ENCODE measurements around the gene PRDM8.
A peak's percentile ranks its signal among the peaks of the same experiment; 100 is the strongest.
"Not testable (repeated sequence)": the region's sequence is repeated elsewhere in the genome, so short reads cannot be mapped to it uniquely, and the experiment has no call there.

PRDM8 gene

DNA sequence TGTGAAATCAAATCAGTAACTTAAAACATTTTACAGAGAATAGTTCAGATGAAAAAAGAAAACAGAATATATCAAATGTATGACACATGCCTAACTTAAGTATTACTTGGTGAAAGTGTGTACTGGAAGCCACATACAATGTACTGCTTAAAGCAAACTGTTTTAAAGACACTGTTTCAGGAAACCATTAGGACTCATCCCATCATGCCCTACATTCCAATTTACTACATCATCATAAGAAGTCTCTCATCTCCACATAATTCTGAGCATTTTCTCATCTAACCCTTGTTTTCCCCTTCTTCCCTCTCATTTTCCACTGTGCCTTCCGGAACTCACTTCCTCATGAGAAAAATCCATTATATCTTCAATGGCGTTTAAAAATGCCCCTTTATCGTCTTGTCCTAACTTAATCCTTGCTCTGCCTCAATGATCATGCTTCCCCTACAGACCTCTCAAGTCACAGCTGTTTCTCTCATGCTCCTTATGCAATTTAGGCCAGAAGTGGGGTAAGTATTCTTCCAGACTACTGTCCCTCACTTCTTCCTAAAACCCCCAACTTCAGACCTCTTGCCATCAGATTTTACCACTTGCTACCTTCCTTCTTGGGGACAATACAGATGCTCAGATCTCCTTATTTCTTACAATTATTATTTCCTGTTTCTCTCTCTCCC, 42.3 kb downstream of the PRDM8 start:
- no peak for DNase-seq
- Histone ChIP-seq H3K4me3 (ENCODE audit: low read length) (no peak overlapping the region), H3K79me2 (ENCODE audit: low read length) (no peaks in the 10 kb centered on the region), H3K4me2 (ENCODE audit: low read depth, low read length) (no peak overlapping the region), H3K36me3 (replicated peaks; ENCODE audit: insufficient read depth, low read length) (no peaks in the 10 kb centered on the region), H3K9me3 (replicated peaks; ENCODE audit: insufficient read depth, low read length) (no peaks in the 10 kb centered on the region), H3F3A (ENCODE audit: insufficient read depth, low read length) (no peaks in the 10 kb centered on the region), H3K27me3 (replicated peaks; ENCODE audit: insufficient read depth, low read length) (no peaks in the 10 kb centered on the region), H4K20me1 (ENCODE audit: insufficient read depth, low read length) (no peaks in the 10 kb centered on the region), H3K4me1 (ENCODE audit: low read length) (peaks cover 9% of the 10 kb centered on the region; the same call in 1 of the 2 replicates), H3K9me2 (replicated peaks; ENCODE audit: insufficient read depth, low read length) (no peaks in the 10 kb centered on the region), H3K27ac (ENCODE audit: low read length) (no peak overlapping the region), H3K9ac (ENCODE audit: low read length) (no peak overlapping the region), H2AFZ (ENCODE audit: low read length) (no peak overlapping the region)
- TF ChIP-seq, protein P1, sequence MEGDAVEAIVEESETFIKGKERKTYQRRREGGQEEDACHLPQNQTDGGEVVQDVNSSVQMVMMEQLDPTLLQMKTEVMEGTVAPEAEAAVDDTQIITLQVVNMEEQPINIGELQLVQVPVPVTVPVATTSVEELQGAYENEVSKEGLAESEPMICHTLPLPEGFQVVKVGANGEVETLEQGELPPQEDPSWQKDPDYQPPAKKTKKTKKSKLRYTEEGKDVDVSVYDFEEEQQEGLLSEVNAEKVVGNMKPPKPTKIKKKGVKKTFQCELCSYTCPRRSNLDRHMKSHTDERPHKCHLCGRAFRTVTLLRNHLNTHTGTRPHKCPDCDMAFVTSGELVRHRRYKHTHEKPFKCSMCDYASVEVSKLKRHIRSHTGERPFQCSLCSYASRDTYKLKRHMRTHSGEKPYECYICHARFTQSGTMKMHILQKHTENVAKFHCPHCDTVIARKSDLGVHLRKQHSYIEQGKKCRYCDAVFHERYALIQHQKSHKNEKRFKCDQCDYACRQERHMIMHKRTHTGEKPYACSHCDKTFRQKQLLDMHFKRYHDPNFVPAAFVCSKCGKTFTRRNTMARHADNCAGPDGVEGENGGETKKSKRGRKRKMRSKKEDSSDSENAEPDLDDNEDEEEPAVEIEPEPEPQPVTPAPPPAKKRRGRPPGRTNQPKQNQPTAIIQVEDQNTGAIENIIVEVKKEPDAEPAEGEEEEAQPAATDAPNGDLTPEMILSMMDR (IDR thresholded peaks at IDR 0.05; ENCODE audit: low read length) = no peak

DNA sequence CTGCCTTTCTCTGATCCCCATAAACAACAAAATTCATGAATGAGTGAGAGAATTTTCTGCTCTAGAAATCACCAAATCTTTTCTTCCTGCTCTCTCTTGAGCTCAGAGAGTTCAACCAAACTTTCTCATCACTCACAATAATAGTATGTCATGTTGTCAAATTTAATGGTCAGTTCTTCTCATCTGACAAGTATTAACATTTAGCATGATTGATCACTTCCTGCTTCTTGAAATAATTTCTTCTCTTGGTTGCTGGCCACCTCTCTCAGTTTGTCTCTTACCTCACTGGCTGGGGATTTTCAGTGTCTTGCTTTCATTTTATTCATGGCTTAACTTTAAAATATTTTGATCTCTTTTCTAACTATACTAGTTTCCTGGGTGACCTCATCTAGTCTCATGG, 43.7 kb downstream of the PRDM8 start:
- H3K4me3 ChIP-seq (ENCODE audit: low read length) = no peak overlapping the region
- peaks cover 9% of the 10 kb centered on the region; the same call in 1 of the 2 replicates for H3K4me1 ChIP-seq (ENCODE audit: low read length)
- no peak overlapping the region for H3K9ac ChIP-seq (ENCODE audit: low read length)
- H3K36me3 ChIP-seq (replicated peaks; ENCODE audit: insufficient read depth, low read length) = no peaks in the 10 kb centered on the region
- no peaks in the 10 kb centered on the region for H3K9me3 ChIP-seq (replicated peaks; ENCODE audit: insufficient read depth, low read length)
- no peaks in the 10 kb centered on the region for H3F3A ChIP-seq (ENCODE audit: insufficient read depth, low read length)
- peak; percentile 18 for DNase-seq
- no peaks in the 10 kb centered on the region for H3K9me2 ChIP-seq (replicated peaks; ENCODE audit: insufficient read depth, low read length)
- peak overlapping the region; percentile 6; the same call in 1 of the 2 replicates for H3K4me2 ChIP-seq (ENCODE audit: low read depth, low read length)
- TF ChIP-seq, protein P1 (IDR thresholded peaks at IDR 0.05; ENCODE audit: low read length) = no peak
- TF ChIP-seq EZH2 (optimal IDR thresholded peaks at IDR 0.05; ENCODE audit: low read depth, low read length) = no peak
- TF ChIP-seq EZH2phosphoT487 (IDR thresholded peaks at IDR 0.05; ENCODE audit: low read length) = no peak
- H3K27ac ChIP-seq (ENCODE audit: low read length) = no peak overlapping the region
- no peaks in the 10 kb centered on the region for H3K27me3 ChIP-seq (replicated peaks; ENCODE audit: insufficient read depth, low read length)
- H2AFZ ChIP-seq (ENCODE audit: low read length) = no peak overlapping the region
- H4K20me1 ChIP-seq (ENCODE audit: insufficient read depth, low read length) = no peaks in the 10 kb centered on the region
- no peaks in the 10 kb centered on the region for H3K79me2 ChIP-seq (ENCODE audit: low read length)

DNA sequence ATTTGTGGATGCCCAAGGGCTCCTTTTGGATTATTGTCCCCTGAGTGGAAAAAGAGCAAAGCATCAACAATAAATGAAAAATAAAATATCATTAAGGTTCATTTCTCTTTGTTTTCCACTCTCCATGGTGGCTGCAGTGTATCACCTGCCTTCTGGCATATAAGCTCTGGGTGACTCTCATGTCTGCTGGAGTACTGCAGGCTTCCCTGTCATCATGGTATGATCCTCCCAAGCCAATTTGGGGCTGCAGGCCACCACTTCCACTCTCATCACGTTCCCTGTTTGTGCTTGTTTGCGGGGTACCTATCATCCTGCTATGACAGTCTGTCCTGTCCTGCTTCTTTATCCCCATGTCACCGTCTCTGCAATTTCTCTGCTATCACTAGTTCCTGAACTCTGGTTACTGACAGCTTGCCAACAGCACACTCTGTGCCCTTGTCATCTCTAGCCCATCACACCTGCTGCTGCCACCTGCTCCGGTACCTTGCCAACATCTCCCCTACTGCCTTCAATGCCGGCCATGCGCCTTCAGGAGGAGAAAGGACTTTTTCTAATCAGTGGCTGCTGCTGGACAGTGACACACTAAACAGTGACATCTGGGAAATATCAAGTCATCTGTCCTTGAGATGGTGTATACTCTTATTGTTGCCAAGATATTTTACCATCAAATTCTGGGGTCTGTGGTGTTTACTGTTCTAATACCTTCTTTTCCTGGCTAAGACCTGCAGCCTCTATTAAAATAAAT, 46.1 kb downstream of the PRDM8 start:
- H3K27me3 ChIP-seq (replicated peaks; ENCODE audit: insufficient read depth, low read length) = no peaks in the 10 kb centered on the region
- H3K36me3 ChIP-seq (replicated peaks; ENCODE audit: insufficient read depth, low read length) = no peaks in the 10 kb centered on the region
- no peaks in the 10 kb centered on the region for H4K20me1 ChIP-seq (ENCODE audit: insufficient read depth, low read length)
- no peaks in the 10 kb centered on the region for H3K9me3 ChIP-seq (replicated peaks; ENCODE audit: insufficient read depth, low read length)
- peaks cover 9% of the 10 kb centered on the region; the same call in 1 of the 2 replicates for H3K4me1 ChIP-seq (ENCODE audit: low read length)
- no peak for TF ChIP-seq EZH2phosphoT487 (IDR thresholded peaks at IDR 0.05; ENCODE audit: low read length)
- TF ChIP-seq, protein P1 (IDR thresholded peaks at IDR 0.05; ENCODE audit: low read length) = no peak
- no peak for TF ChIP-seq EZH2 (optimal IDR thresholded peaks at IDR 0.05; ENCODE audit: low read depth, low read length)
- H3K4me2 ChIP-seq (ENCODE audit: low read depth, low read length) = no peak overlapping the region
- no peak overlapping the region for H3K9ac ChIP-seq (ENCODE audit: low read length)
- DNase-seq = no peak
- no peak overlapping the region for H3K27ac ChIP-seq (ENCODE audit: low read length)
- no peak overlapping the region for H3K4me3 ChIP-seq (ENCODE audit: low read length)
- H3K9me2 ChIP-seq (replicated peaks; ENCODE audit: insufficient read depth, low read length) = no peaks in the 10 kb centered on the region
- no peaks in the 10 kb centered on the region for H3F3A ChIP-seq (ENCODE audit: insufficient read depth, low read length)
- H2AFZ ChIP-seq (ENCODE audit: low read length) = no peak overlapping the region
- H3K79me2 ChIP-seq (ENCODE audit: low read length) = no peaks in the 10 kb centered on the region

DNA sequence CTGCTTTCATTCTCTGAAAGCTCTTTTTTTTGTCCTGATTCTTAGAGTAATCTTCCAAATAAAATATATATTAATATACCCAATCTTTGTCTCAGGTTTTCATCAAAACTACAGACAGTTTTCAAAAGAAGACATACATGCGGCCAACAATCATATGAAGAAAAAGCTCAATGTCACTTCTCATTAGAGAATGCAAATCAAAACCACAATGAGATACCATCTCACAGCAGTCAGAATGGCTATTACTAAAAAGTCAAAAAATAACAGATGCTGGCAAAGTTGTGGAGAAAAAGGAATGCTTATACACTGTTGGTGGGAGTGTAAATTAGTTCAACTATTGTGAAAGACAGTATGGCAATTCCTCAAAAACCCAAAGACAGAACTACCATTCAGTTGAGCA, 50.2 kb downstream of the PRDM8 start:
- H3K36me3 ChIP-seq (replicated peaks; ENCODE audit: insufficient read depth, low read length); DNase-seq; H3K4me1 ChIP-seq (ENCODE audit: low read length); H3K9ac ChIP-seq (ENCODE audit: low read length); H3K27me3 ChIP-seq (replicated peaks; ENCODE audit: insufficient read depth, low read length); H3F3A ChIP-seq (ENCODE audit: insufficient read depth, low read length); H2AFZ ChIP-seq (ENCODE audit: low read length); H4K20me1 ChIP-seq (ENCODE audit: insufficient read depth, low read length); H3K27ac ChIP-seq (ENCODE audit: low read length); H3K79me2 ChIP-seq (ENCODE audit: low read length); H3K4me3 ChIP-seq (ENCODE audit: low read length); H3K9me3 ChIP-seq (replicated peaks; ENCODE audit: insufficient read depth, low read length); H3K4me2 ChIP-seq (ENCODE audit: low read depth, low read length); H3K9me2 ChIP-seq (replicated peaks; ENCODE audit: insufficient read depth, low read length): not testable (repeated sequence)
